HepG2 (cell line): ENCODE data around the gene EGFR. TPM values are rescaled to one million over a fixed set of nuclear protein-coding genes. Genes with fewer than 3 reads are reported as not detected.
A peak's percentile ranks its signal among the peaks of the same experiment; 100 is the strongest.

Experiments
- CCDC6 ChIP-seq: sonication (generic); formaldehyde crosslinking; IDR thresholded peaks from 2 replicates; pipeline ENCODE4 v1.8.1; 2022; ENCODE audit warnings: mild to moderate bottlenecking, missing genetic modification reagents, moderate library complexity
- CHCHD3 ChIP-seq: sonication (generic); formaldehyde crosslinking; IDR thresholded peaks from 2 replicates; pipeline ENCODE4 v1.8.0; 2022; ENCODE audit warnings: mild to moderate bottlenecking, missing genetic modification reagents, moderate library complexity
- EZH2 ChIP-seq: conservative IDR thresholded peaks from 2 replicates; pipeline ENCODE4 v1.6.1; 2012; ENCODE audit warnings: mild to moderate bottlenecking, low read depth, low read length, moderate library complexity
- FOXO1 ChIP-seq: sonication (generic); formaldehyde crosslinking; IDR thresholded peaks from 2 replicates; pipeline ENCODE4 v1.4.0; 2020; ENCODE audit warnings: missing genetic modification reagents
- JUN ChIP-seq: sonication (generic); formaldehyde crosslinking; IDR thresholded peaks from 2 replicates; pipeline ENCODE4 v1.4.0; 2020; ENCODE audit warnings: mild to moderate bottlenecking, missing genetic modification reagents
- MEF2D ChIP-seq: sonication (generic); formaldehyde crosslinking; IDR thresholded peaks from 2 replicates; pipeline ENCODE4 v1.5.1; 2020; ENCODE audit warnings: mild to moderate bottlenecking, missing genetic modification reagents
- MTF2 ChIP-seq: sonication (generic); formaldehyde crosslinking; IDR thresholded peaks from 2 replicates; pipeline ENCODE4 v1.5.0; 2020; ENCODE audit warnings: missing genetic modification reagents, borderline replicate concordance
- NFE2 ChIP-seq: sonication (generic); formaldehyde crosslinking; IDR thresholded peaks from 2 replicates; pipeline ENCODE4 v1.4.0; 2020; ENCODE audit warnings: missing genetic modification reagents
- NFKBIZ ChIP-seq: IDR thresholded peaks from 2 replicates; pipeline ENCODE4 v1.6.1; 2018; ENCODE audit warnings: missing genetic modification reagents, missing compliant biosample characterization
- PBX3 ChIP-seq: sonication (generic); formaldehyde crosslinking; IDR thresholded peaks from 2 replicates; pipeline ENCODE4 v1.8.1; 2023; ENCODE audit warnings: missing genetic modification reagents, inconsistent platforms, borderline replicate concordance
- POGZ ChIP-seq: sonication (generic); formaldehyde crosslinking; IDR thresholded peaks from 2 replicates; pipeline ENCODE4 v1.4.0; 2020; ENCODE audit warnings: mild to moderate bottlenecking, missing genetic modification reagents
- SNAPC2 ChIP-seq: sonication (generic); formaldehyde crosslinking; IDR thresholded peaks from 2 replicates; pipeline ENCODE4 v1.8.1; 2022; ENCODE audit warnings: mild to moderate bottlenecking, missing genetic modification reagents
- TAF1 ChIP-seq: sonication (generic); formaldehyde crosslinking; IDR thresholded peaks from 2 replicates; pipeline ENCODE4 v1.4.0; 2020; ENCODE audit warnings: missing genetic modification reagents
- TGIF2 ChIP-seq: IDR thresholded peaks from 2 replicates; pipeline ENCODE4 v1.6.1; 2016; ENCODE audit warnings: control low read depth, missing compliant biosample characterization
- U2AF1 ChIP-seq: fragments of 200-400 bp; formaldehyde crosslinking; optimal IDR thresholded peaks from 2 replicates; pipeline ENCODE3; 2017; ENCODE audit warnings: mild to moderate bottlenecking, low read depth, low read length
- WIZ ChIP-seq: sonication (generic); formaldehyde crosslinking; IDR thresholded peaks from 2 replicates; pipeline ENCODE4 v1.5.1; 2020; ENCODE audit warnings: mild to moderate bottlenecking, missing genetic modification reagents
- ZBTB8A ChIP-seq: sonication (generic); formaldehyde crosslinking; IDR thresholded peaks from 2 replicates; pipeline ENCODE4 v1.4.0; 2020; ENCODE audit warnings: mild to moderate bottlenecking, low read depth, missing genetic modification reagents, borderline replicate concordance
- ZFP1 ChIP-seq: IDR thresholded peaks from 2 replicates; pipeline ENCODE4 v1.6.1; 2016
- ZNF10 ChIP-seq: sonication (generic); formaldehyde crosslinking; IDR thresholded peaks from 2 replicates; pipeline ENCODE4 v1.4.0; 2020; ENCODE audit warnings: mild to moderate bottlenecking, low read depth, missing genetic modification reagents, borderline replicate concordance
- ZNF121 ChIP-seq: sonication (generic); formaldehyde crosslinking; IDR thresholded peaks from 2 replicates; pipeline ENCODE4 v1.5.0; 2020; ENCODE audit warnings: mild to moderate bottlenecking, missing genetic modification reagents
- ZNF274 ChIP-seq: sonication (generic); formaldehyde crosslinking; IDR thresholded peaks from 2 replicates; pipeline ENCODE4 v1.5.1; 2020; ENCODE audit warnings: mild to moderate bottlenecking, missing genetic modification reagents
- ZNF335 ChIP-seq: sonication (generic); formaldehyde crosslinking; IDR thresholded peaks from 2 replicates; pipeline ENCODE4 v1.4.0; 2020; ENCODE audit warnings: missing genetic modification reagents
- ZNF609 ChIP-seq: sonication (generic); formaldehyde crosslinking; IDR thresholded peaks from 2 replicates; pipeline ENCODE4 v1.4.0; 2020; ENCODE audit warnings: mild to moderate bottlenecking, missing genetic modification reagents, borderline replicate concordance
- ZNF644 ChIP-seq: IDR thresholded peaks from 2 replicates; pipeline ENCODE4 v1.6.1; 2016; ENCODE audit warnings: low read depth
- ZNF720 ChIP-seq: sonication (generic); formaldehyde crosslinking; IDR thresholded peaks from 2 replicates; pipeline ENCODE4 v1.4.0; 2020; ENCODE audit warnings: missing genetic modification reagents
- ZNF766 ChIP-seq: sonication (generic); formaldehyde crosslinking; IDR thresholded peaks from 2 replicates; pipeline ENCODE4 v1.5.0; 2020; ENCODE audit warnings: missing genetic modification reagents, borderline replicate concordance
- ZNF788 ChIP-seq: sonication (generic); formaldehyde crosslinking; IDR thresholded peaks from 2 replicates; pipeline ENCODE4 v1.5.0; 2020; ENCODE audit warnings: mild to moderate bottlenecking, missing genetic modification reagents, borderline replicate concordance
- ZZZ3 ChIP-seq: sonication (generic); formaldehyde crosslinking; IDR thresholded peaks from 2 replicates; pipeline ENCODE4 v1.4.0; 2020; ENCODE audit warnings: missing genetic modification reagents, mild to moderate bottlenecking, borderline replicate concordance
- polyA plus RNA-seq, 8 experiments: library from polyadenylated mRNA; depleted of rRNA in 3 of 8; stranded (reverse) in 7 of 8; unstranded in 1 of 8; fragments of >200 nt; fragmentation: Illumina TruSeq in 4 of 8; extraction: Trizol in 4 of 8; gene quantifications; 2 replicates each; pipeline versions ENCODE4 v1.2.1 to v1.2.3, GENCODE V29; 2011 to 2016; ENCODE audit warnings: low read depth in 4 of 8, missing spikeins in 1 of 8, mixed read lengths in 1 of 8; ENCODE audit not compliant: insufficient read depth in 1 of 8
- total RNA-seq, 5 experiments: library from RNA; depleted of rRNA; stranded (reverse); fragments of >200 nt; fragmentation: Illumina TruSeq; extraction: Trizol; gene quantifications; 2 replicates each; pipeline ENCODE4 v1.2.3, GENCODE V29; 2016; ENCODE audit warnings: low read depth in 1 of 5

EGFR gene
- total and polyA plus RNA-seq, 2 of the 13 experiments (the other 11 are each of a cell fraction or from before 2014, with no cell fraction given), result 7.0 to 10.0 TPM

- TF ChIP-seq ZNF609 (CRISPR knock-in tag) (0 out of 2 replicates have a peak, but pooled peaks have one; percentile 31), MTF2 (CRISPR knock-in tag) (no peak), MEF2D (no peak), ZFP1 (no peak), ZNF766 (CRISPR knock-in tag) (no peak), NFE2 (CRISPR knock-in tag) (no peak), U2AF1 (no peak), POGZ (no peak), PBX3 (CRISPR knock-in tag) (no peak), WIZ (CRISPR knock-in tag) (no peak), JUN (no peak), ZZZ3 (CRISPR knock-in tag) (no peak), TGIF2 (CRISPR knock-in tag) (no peak), ZNF335 (CRISPR knock-in tag) (no peak), FOXO1 (CRISPR knock-in tag) (no peak), ZNF10 (CRISPR knock-in tag) (no peak), TAF1 (CRISPR knock-in tag) (no peak), ZBTB8A (CRISPR knock-in tag) (no peak), ZNF274 (no peak), ZNF720 (CRISPR knock-in tag) (no peak), ZNF644 (CRISPR knock-in tag) (no peak), NFKBIZ (CRISPR knock-in tag) (no peak), CHCHD3 (CRISPR knock-in tag) (no peak), SNAPC2 (no peak), EZH2 (no peak; the same call in 1 of the 2 replicates), ZNF788 (CRISPR knock-in tag) (0 out of 2 replicates have a peak, but pooled peaks have one; percentile 18), ZNF121 (CRISPR knock-in tag) (no peak), CCDC6 (CRISPR knock-in tag) (no peak)
Measured at GRCh38 chr7:55019691-55020465, 1.1 kb downstream of the EGFR start (continued).
